HG03520 (cell line): Measurements from ENCODE around the gene CD28.
"Not testable (repeated sequence)": the region's sequence is repeated elsewhere in the genome, so short reads cannot be mapped to it uniquely, and the experiment has no call there.

Source experiments
- ATAC-seq: cut with Tn5 transposase; IDR thresholded peaks from one replicate; pipeline ENCODE4 v1.9.1; 2021; ENCODE audit warnings: mild to moderate bottlenecking, moderate library complexity; ENCODE audit not compliant: unreplicated experiment

The CD28 gene

GRCh38 chr2:203743441-203743981, 37.1 kb downstream of the CD28 start:
- ATAC-seq = no peak

- no peak for ATAC-seq
Measured at GRCh38 chr2:203744091-203744490, 37.7 kb downstream of the CD28 start.

DNA sequence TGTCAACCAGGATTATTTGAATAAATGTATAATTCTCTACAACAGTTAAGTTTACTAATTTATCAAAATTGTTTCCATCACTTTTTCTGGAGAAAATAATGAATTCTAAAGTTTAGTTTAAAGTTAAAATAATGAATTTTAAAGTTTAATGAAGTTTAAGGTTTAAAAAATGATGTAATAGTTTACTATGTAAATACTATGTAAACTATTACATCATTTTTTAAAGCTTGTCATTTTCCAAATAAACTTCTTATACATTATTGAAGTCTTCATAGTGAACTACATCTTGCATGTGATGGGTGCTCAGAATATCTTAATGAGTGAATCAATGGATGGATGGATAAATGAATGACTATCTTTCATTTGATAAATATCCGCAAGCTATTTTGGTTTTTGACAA, 38.8 kb downstream of the CD28 start:
- no peak for ATAC-seq

GRCh38 chr2:203748331-203749126, 42.1 kb downstream of the CD28 start:
- no peak for ATAC-seq

DNA sequence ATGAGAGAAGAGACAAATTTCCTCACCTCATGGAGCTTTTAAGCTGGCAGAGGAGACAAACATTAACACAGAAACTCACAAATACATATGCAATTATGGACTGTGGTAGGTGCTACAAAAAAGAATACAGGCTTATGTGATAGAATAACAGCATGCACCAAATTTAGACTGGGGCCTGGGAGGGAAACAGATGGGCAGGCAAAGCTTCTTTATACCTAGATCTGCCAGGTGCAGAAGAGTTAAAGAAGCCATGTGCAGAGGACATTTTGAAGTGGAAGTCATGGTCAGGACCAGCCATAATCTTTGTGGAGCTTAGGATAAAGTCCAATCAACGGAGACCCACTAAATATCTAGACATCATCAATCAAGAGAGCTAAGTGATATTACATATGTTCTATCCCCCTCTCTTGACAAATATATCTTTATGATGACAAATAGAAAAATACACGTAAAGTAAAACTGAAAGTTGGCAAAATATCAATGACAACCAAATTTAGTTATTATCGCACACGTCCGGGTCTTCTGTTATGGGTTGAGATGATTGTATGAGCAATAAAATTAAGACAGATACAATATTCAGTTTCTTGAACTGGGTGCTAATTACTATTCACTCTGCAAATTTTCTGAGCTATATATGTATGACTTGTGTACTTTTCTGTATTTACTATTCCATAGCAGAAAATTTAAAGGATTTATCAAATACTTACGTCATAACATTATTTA, 44.1 kb downstream of the CD28 start:
- ATAC-seq = no peak

GRCh38 chr2:203751685-203752271, 45.3 kb downstream of the CD28 start:
- no peak for ATAC-seq

- ATAC-seq = no peak
Measured at GRCh38 chr2:203756161-203756560, 49.7 kb downstream of the CD28 start.

DNA sequence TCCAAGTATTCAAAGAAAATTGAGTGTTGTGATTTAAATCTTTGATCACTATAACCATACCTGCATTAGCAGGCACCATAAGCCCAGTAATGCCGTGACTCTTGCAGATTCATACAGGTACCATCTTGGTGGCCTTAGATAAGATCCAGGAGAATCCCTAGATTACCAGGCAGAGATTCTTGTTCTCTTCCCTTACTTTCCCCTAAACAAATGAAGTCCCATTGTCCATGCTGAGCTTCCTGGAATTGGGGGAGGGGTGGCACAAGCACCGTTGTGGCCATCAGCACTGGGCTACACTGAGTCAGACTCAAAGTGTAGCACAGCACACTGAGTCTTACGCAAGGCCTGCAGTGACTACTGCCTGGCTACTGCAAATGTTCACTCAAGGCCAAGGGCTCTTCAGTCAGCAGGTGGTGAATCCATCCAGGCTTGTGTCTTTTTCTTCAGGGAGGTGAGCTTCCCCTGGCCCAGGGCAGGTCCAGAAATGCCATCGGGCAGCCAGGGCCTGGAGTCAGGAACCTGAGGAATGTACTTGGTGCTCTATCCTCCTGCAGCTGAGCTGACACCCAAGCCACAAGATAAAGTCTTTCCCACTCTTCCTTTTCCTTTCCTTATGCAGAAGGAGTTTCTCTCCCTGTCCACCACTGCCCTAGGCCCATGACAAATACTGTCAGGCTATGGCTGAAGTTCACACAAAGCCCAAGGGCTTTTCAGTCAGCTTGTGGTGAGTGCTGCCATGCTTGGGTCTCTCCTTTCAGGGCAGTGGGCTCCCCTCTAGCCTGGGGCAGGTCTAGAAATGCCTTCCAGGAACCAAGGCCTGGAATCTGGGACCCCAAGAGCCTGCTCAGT, 52.6 kb downstream of the CD28 start:
- ATAC-seq = no peak

- no peak for ATAC-seq
Measured at GRCh38 chr2:203759690-203760365, 53.4 kb downstream of the CD28 start.

GRCh38 chr2:203761121-203761520, 54.7 kb downstream of the CD28 start:
- ATAC-seq = no peak

- no peak for ATAC-seq
Measured at GRCh38 chr2:203763241-203763937, 57.0 kb downstream of the CD28 start.

DNA sequence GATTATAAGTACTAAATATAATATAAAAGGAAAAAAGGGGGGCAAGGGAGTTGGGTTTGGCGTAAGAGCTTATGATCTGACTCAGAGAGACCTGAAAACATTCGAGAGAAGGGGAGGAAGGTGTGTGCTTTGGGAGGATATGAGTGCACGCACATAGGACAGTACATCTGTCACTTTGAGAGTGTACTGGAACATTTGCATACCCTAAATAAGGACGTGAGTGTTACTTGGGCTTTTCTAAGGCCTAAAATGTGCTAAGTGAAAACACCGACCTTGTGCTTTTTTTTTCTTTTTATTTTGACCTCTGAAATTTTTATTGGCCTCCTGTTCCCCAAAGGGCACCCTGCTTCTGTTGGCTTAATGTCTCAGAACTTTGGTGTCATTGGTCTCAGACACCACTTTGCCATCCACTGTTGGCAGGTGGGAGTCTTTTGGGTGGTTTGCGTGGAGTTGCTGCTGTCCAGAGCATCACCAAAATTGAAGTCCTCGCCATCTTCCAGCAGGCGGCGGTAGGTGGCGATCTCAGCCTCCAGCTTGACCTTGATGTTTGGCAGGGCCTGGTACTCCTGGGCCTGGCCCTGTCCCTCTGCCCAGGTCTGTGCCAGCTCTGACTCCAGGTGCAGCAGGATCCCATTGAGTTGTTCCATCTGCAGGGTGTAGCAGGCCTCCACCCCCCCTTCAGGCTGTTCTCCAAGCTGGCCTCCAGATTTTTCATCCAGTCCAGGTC, 57.7 kb downstream of the CD28 start:
- ATAC-seq = peak; percentile 48

- ATAC-seq = no peak
Measured at GRCh38 chr2:203772456-203773165, 66.2 kb downstream of the CD28 start.

DNA sequence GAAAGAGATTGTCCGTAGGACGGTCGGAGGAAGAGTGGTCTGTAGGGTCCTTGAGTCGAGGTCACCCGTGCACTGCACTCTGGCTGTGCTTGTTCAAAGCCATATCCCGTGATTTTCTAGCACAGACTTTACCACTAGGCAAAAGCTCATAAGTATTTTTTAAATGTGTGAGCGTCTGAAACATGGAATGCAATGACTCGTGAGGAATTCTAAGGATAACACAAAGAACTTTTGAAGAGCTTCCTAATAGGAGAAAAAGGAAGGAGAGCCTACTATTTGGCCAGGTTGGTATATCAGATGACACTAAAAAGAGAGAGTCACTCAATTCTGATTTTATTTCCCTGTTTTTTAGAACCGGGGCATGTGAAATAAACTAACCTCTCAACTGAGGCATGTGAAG, 68.3 kb downstream of the CD28 start:
- ATAC-seq = no peak

DNA sequence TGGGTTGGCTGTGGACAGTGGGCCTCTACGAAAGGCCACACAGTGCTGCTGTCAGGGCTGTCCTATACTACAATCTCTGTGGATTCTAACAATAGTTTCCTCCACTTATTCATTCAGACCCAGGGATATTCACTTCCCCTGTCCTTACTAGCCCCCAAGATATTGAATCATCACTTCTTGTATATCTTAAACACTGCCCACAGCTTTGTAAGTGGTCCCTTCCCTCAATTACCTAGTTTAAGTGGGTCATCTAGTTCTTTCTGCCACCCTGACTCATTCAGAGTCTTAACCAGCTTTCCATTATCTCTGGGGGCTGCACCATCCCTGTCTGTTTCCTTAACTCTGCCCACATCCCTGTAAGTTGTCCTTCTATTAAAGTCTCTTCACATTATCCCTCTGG, 69.2 kb downstream of the CD28 start:
- no peak for ATAC-seq

GRCh38 chr2:203777030-203777429, 70.6 kb downstream of the CD28 start:
- ATAC-seq = no peak

GRCh38 chr2:203779477-203780073, 73.1 kb downstream of the CD28 start:
- not testable (repeated sequence) for ATAC-seq

- no peak for ATAC-seq
Measured at GRCh38 chr2:203780231-203780630, 73.8 kb downstream of the CD28 start.
